ENCODE data around the gene RALGAPA2.

- TF ChIP-seq CTCF (IDR thresholded peaks at IDR 0.05): no peak
- no peak for TF ChIP-seq POLR2A (IDR thresholded peaks at IDR 0.05)
- no peak for TF ChIP-seq EP300 (IDR thresholded peaks at IDR 0.05)
These were observed 254.9 kb downstream of the RALGAPA2 start for GRCh38 chr20:20457392-20458126.

Measured in ovary (tissue), 3 donors.